ENCODE results near the gene IQCM. TPM values are rescaled to one million over a fixed set of nuclear protein-coding genes. Genes with fewer than 3 reads are reported as not detected.

The IQCM gene
- total and polyA plus RNA-seq, 3 donors from 2014 or later: 6.5 to 10.7 (median 7.4) TPM

DNA sequence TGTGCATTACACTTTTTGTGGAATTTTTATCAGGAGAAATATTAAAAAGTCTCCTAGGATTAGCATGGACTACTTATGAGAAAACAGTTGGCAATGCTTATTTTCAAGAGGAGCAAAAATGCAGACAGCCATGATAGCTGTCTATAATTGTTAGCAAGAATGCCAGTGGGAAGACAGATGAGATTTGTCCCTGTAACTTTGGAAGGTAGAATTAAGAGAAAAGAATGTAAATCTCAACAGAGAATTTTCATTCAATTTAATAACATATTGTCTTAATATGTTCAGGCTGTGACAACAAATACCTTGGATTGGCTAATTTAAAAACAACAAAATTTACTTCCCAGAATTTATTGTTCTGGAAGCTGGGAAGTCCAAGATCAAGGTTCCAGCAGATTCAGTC is 349.2 kb downstream of the IQCM start:
- no peak overlapping the region for H3K4me3 ChIP-seq
- no peaks in the 10 kb centered on the region for H3K4me1 ChIP-seq
- no peaks in the 10 kb centered on the region for H3K27me3 ChIP-seq
- intact Hi-C loops (cut with DNase I; ENCODE audit: low total_unique reads): no loop called here
- H3K27ac ChIP-seq: no peak overlapping the region
- no peaks in the 10 kb centered on the region for H3K36me3 ChIP-seq (ENCODE audit: low read depth, missing control alignments)
- H3K9me3 ChIP-seq: no peaks in the 10 kb centered on the region
- no peak for DNase-seq
- TF ChIP-seq, protein P1, sequence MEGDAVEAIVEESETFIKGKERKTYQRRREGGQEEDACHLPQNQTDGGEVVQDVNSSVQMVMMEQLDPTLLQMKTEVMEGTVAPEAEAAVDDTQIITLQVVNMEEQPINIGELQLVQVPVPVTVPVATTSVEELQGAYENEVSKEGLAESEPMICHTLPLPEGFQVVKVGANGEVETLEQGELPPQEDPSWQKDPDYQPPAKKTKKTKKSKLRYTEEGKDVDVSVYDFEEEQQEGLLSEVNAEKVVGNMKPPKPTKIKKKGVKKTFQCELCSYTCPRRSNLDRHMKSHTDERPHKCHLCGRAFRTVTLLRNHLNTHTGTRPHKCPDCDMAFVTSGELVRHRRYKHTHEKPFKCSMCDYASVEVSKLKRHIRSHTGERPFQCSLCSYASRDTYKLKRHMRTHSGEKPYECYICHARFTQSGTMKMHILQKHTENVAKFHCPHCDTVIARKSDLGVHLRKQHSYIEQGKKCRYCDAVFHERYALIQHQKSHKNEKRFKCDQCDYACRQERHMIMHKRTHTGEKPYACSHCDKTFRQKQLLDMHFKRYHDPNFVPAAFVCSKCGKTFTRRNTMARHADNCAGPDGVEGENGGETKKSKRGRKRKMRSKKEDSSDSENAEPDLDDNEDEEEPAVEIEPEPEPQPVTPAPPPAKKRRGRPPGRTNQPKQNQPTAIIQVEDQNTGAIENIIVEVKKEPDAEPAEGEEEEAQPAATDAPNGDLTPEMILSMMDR (IDR thresholded peaks at IDR 0.05): no peak

DNA sequence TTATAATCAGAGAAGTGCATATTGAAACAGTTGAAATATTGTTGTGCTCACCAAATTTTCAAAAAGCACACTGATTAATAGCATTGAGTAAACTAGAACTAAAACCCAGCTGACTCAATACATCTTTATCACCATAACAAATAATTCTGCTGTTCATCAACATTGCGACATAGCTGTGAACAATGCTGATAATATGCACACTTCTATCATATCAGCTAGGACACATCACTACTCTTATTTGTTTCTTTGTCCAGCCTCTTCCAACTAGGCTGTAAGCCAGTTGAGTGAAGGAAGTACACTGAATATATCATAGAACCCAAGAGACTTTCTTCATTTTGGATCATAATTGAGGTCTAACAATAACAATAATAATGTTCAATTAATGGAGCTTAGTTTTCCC is 349.7 kb downstream of the IQCM start:
- no peaks in the 10 kb centered on the region for H3K27me3 ChIP-seq
- 40 to 60% methylated on average over 1 of the region's 1 CpG for WGBS, 2 donors
- TF ChIP-seq, protein P1 (IDR thresholded peaks at IDR 0.05): no peak
- no peak for TF ChIP-seq POLR2A (IDR thresholded peaks at IDR 0.05)
- H3K4me1 ChIP-seq: no peaks in the 10 kb centered on the region
- no peak for DNase-seq
- no peak overlapping the region for H3K4me3 ChIP-seq
- intact Hi-C loops (cut with DNase I; ENCODE audit: low total_unique reads): no loop called here
- no peaks in the 10 kb centered on the region for H3K9me3 ChIP-seq
- no peaks in the 10 kb centered on the region for H3K36me3 ChIP-seq (ENCODE audit: low read depth, missing control alignments)
- no peak overlapping the region for H3K27ac ChIP-seq

- DNase-seq: no peak
- Histone ChIP-seq H3K27ac (no peak overlapping the region), H3K36me3 (ENCODE audit: low read depth, missing control alignments) (no peaks in the 10 kb centered on the region), H3K27me3 (no peaks in the 10 kb centered on the region), H3K4me1 (no peaks in the 10 kb centered on the region), H3K9me3 (no peaks in the 10 kb centered on the region), H3K4me3 (no peak overlapping the region)
- 74 to 86% methylated on average over 2 of the region's 2 CpGs for WGBS, 2 donors
- TF ChIP-seq, protein P1 (IDR thresholded peaks at IDR 0.05): no peak
- TF ChIP-seq POLR2A (IDR thresholded peaks at IDR 0.05): no peak
- intact Hi-C loops (cut with DNase I; ENCODE audit: low total_unique reads): no loop called here
Observed at GRCh38 chr4:149443537-149443936, 372.1 kb downstream of the IQCM start.

GRCh38 chr4:149441338-149441737 is 374.3 kb downstream of the IQCM start:
- TF ChIP-seq POLR2A (IDR thresholded peaks at IDR 0.05): no peak
- TF ChIP-seq, protein P1 (IDR thresholded peaks at IDR 0.05): no peak
- DNase-seq: no peak
- 77 to 88% methylated on average over 1 of the region's 1 CpG for WGBS, 2 donors
- intact Hi-C loops (cut with DNase I; ENCODE audit: low total_unique reads): no loop called here
- H3K4me3 ChIP-seq: no peak overlapping the region
- H3K27me3 ChIP-seq: no peaks in the 10 kb centered on the region
- H3K9me3 ChIP-seq: no peaks in the 10 kb centered on the region
- H3K4me1 ChIP-seq: no peaks in the 10 kb centered on the region
- no peak overlapping the region for H3K27ac ChIP-seq
- H3K36me3 ChIP-seq (ENCODE audit: low read depth, missing control alignments): no peaks in the 10 kb centered on the region

GRCh38 chr4:149426461-149426860 is 389.2 kb downstream of the IQCM start:
- H3K27ac ChIP-seq: no peak overlapping the region
- H3K4me3 ChIP-seq: no peak overlapping the region
- H3K4me1 ChIP-seq: no peaks in the 10 kb centered on the region
- H3K36me3 ChIP-seq (ENCODE audit: low read depth, missing control alignments): no peaks in the 10 kb centered on the region
- no peaks in the 10 kb centered on the region for H3K9me3 ChIP-seq
- no peaks in the 10 kb centered on the region for H3K27me3 ChIP-seq
- intact Hi-C loops (cut with DNase I; ENCODE audit: low total_unique reads): no loop called here
- WGBS, 2 donors: 94 to 100% methylated on average over 1 of the region's 1 CpG
- DNase-seq: no peak
- TF ChIP-seq POLR2A (IDR thresholded peaks at IDR 0.05): no peak
- TF ChIP-seq, protein P1 (IDR thresholded peaks at IDR 0.05): no peak
